AML-193 (cell line): Measurements from ENCODE around the gene XPO1.
"Not testable (repeated sequence)": the region's sequence is repeated elsewhere in the genome, so short reads cannot be mapped to it uniquely, and the experiment has no call there.

Experiments
- DNase-seq, 2 experiments: peaks; one replicate each; lab custom pipeline; 2025; lab: John Stamatoyannopoulos, UW

The XPO1 gene

DNA sequence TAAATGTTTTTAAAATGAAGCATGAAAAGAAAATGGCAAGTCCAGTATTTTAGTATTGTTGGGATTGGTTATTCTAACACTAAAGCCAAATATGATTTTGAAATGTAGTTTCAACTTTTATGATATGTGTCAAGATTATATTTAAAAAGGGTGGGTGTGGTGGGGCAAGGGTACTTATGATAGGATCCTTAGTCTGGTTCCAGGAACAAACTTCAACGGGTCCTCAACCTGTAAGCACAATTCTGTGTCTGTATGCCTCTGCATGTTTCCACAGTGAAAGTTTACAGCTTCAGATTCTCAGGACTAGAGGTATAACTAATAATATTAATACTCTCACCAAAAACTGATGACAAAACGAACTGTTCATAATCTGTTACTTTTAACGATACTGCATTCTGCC lies 73.1 kb downstream of the XPO1 start:
- no peak for DNase-seq

DNA sequence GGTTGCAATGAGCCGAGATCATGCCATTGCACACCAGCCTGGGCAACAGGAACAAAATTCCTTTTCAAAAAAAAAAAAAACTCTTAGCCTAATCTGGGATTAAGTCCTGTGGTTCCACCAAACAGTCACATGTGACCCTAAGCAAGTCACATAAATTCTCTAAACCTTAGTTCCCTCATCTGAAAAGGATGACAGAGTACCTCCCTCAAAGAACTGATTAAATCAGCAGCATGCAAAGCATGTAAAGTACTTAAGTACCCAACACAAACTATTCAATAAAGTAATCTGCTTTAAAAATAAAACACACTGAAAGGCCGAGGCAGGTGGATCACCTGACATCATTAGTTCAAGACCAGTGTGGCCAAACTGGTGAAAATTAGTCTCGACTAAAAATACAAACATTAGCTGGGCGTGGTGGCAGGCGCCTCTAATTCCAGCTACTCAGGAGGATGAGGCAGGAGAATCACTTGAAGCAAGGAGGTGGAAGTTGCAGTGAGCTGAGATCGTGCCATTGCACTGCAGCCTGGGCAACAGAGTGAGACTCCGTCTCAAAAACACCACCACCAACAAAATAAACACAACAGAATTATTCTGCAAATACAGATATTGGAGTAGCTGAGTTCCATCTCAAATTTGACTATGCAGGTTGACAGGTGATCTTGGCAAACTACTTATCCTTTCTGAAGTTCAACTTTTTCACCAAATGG lies 74.2 kb downstream of the XPO1 start:
- DNase-seq: no peak

DNA sequence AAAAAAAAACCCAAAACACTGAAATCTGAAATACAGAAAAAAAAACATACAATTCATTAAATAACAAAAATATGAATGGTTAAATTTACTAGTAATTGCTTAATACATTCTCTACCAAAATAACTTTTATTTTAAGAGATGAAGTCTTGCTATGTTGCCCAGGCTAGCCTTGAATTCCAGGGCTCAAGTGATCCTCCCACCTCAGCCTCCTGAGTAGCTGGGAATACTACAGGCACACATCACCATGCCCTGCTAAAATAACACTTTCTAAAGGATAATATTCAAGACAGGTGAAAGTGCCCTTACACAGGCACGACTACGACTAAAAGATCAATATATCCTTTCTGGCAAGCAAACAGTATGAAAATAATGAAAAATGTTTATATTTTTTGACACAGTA lies 76.8 kb downstream of the XPO1 start:
- DNase-seq: no peak

GRCh38 chr2:61460163-61460562 lies 78.0 kb downstream of the XPO1 start:
- DNase-seq: no peak

DNA sequence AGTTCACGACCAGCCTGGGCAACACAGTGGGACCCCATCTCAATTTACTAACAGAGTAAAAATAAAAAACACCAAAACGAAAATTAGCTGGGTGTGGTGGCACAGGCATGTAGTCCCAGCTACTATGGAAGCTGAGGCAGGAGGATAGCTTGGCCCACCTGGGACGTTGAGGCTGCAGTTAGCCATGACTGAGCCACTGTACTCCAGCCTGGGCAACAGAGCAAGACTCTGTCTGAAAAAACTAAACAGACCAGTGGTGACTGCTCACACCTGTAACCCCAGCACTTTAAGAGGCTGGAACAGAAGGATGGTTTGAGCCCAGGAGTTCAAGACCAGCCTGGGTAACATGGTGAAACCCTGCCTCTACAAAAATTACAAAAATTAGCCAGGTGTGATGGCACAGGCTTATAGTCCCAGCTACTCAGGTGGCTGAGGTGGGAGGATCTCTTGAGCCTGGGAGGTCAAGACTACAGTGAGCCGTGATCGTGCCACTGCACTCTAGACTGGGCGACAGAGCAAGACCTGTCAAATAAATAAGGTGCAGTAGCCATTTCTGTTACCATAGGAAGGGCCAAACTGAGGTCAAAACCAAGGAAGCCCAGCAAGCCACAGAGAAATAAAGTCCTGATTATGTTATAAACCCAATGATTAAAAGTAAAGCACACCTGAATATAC lies 81.3 kb downstream of the XPO1 start:
- DNase-seq: no peak

GRCh38 chr2:61456070-61456745 lies 81.9 kb downstream of the XPO1 start:
- no peak for DNase-seq

GRCh38 chr2:61454972-61455371 lies 83.2 kb downstream of the XPO1 start:
- not testable (repeated sequence) for DNase-seq

DNA sequence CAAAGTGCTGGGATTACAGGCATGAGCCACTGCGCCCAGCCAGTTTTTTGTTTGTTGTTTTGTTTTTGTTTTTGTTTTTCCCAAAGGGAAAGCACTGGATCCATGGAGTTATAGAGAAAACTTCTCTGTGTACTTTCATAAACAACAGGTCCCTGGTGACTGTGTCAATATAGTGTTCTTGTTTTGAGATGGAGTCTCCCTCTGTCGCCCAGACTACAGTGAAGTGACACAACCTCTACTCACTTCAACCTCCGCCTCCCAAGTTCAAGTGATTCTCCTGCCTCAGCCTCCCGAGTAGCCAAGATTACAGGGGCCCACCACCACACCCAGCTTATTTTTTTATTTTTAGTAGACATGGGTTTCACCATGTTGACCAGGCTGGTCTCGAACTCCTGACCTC lies 83.8 kb downstream of the XPO1 start:
- DNase-seq: no peak

- no peak for DNase-seq
Measured at GRCh38 chr2:61452392-61452791, 85.8 kb downstream of the XPO1 start.

- DNase-seq: no peak
Measured at GRCh38 chr2:61451178-61451577, 87.0 kb downstream of the XPO1 start.

DNA sequence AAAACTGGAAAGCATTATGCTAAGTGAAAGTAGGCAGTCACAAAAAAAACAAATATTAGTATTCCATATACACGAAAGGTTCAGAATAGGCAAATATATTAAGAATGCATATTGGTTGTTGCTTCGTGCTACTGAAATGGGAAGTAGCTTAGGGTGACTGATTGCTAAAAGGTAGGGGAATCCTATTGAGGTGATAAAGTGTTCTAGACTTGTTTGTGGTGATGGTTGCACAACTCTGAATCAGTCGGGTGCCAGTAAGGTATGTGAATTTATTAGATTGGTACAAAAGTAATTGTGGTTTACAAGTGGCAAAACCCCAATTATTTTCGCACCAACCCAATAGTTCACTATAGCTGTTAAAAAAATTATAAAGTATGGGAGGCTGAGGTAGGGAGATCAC lies 88.0 kb downstream of the XPO1 start:
- no peak for DNase-seq

GRCh38 chr2:61448229-61448628 lies 89.9 kb downstream of the XPO1 start:
- no peak for DNase-seq

DNA sequence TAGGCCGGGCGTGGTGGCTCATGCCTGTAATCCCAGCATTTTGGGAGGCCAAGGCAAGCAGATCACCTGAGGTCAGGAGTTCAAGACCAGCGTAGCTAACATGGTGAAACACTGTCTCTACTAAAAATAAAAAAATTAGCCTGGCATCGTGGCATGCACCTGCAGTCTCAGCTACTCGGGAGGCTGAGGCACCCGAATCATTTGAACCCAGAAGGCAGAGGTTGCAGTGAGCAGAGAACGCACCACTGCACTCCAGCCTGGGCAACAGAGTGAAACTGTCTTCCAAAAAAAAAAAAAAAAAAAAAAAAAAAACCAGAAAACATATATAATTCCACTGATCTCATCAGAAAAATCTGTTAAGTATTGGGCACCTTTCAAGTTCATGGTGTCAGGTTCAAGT lies 91.2 kb downstream of the XPO1 start:
- DNase-seq: not testable (repeated sequence)

GRCh38 chr2:61443342-61444041 lies 94.7 kb downstream of the XPO1 start:
- no peak for DNase-seq

GRCh38 chr2:61439241-61440002 lies 98.7 kb downstream of the XPO1 start:
- no peak for DNase-seq

DNA sequence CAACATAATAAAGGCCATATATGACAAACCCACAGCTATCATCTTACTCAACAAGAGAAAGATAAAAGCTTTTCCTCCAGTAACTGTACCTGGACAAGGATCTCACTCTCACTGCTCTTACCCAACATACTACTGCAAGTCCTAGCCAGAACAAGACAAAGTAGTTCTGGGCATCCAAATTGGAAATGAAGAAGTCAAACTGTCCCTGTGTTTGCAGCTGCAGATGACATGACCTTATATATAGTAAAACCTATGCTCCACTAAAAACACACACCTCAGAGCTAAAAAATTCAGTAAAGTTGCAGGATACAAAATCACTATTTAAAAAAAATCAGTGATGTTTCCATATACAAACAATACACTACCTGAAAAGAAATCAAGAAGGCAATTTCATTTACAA lies 99.5 kb downstream of the XPO1 start:
- DNase-seq: no peak

DNA sequence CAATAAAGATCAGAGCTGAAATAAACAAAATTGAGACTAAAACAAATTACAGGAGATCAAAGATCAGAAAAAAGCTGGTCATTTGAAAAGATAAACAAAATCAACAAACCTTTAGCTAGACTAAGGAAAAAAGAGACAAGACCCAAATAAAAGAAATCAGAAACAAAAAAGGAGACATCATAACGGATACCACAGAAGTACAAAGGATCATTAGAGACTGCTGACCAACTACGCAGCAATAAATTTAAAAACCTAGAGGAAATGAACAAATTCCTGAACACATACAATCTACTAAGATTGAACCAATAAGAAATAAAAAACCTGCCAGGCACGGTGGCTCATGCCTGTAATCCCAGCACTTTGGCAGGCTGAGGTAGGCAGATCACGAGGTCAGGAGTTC lies 101.0 kb downstream of the XPO1 start:
- DNase-seq: no peak

DNA sequence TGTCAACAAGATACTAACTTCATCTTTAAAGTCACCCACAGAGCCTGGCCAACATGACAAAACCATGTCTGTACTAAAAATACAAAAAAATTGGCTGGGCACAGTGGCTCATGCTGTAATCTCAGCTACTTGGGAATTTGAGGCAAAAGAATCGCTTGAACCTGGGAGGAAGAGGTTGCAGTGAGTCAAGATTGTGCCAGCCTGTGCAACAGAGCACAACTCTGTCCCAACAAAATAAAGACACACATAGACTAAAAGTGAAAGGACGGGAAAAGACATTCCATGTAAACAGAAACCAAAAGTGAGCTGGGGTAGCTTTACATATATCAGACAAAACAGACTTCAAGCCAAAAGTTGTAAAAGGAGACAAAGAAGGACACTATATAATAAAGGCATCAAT lies 102.1 kb downstream of the XPO1 start:
- no peak for DNase-seq

DNA sequence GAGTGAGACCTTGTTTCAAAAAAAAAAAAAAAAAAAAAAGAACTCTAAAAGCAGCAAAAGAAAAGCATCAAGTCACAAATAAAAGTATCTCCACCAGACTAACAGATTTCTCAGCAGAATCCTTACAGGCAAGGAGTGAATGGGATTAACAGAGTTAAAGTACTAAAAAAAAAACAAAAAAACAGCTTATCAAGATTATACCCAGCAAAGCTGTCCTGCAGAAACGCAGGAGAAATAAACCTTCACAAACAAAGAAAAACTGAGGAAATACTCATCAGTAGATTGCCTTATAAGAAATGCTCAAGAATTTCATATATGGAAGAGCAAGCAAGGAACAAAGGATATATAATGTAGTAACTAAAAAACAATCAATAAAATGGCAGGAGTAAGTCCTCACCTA lies 102.9 kb downstream of the XPO1 start:
- DNase-seq: no peak

DNA sequence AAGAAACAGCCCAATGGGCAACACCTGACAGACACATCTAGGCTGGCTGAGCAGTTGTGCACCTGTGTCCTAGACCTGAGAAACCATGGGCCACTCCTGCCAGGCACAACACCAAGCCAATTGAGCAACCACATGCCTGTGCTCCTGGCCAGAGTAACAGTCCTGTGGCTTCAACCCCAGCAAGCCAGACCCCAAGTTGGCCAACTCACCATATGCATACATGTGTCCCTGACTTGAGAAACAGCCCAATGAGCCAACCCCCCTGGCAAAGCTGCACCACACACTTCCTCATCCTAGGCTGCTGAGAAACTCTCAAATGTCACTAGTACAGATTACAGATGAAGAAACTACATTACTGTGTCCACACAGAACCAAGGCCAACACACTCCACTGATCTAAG lies 103.8 kb downstream of the XPO1 start:
- DNase-seq: peak; percentile 87 to 97

- DNase-seq: no peak
Measured at GRCh38 chr2:61433606-61434005, 104.5 kb downstream of the XPO1 start.

DNA sequence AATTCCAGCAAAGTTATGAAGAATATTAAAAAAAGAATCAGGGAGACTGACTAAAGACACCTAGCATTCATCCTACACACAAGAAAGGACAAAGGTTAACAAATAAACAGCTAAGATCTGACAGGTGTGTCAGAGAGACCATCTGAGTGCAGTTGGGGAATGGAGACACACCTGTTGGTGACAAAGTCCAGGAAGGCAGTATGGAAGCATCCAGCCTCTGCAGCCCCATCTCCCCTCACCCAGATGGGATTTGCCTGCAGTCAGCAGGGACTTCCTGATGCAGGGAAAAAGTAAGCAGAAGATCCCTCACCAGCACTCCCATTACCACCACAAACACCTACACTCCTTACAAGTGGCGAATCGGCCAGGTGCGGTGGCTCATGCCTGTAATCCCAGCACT lies 105.2 kb downstream of the XPO1 start:
- no peak for DNase-seq
